ENCODE measurements around the gene TRAF3IP1. TPM values are rescaled to one million over a fixed set of nuclear protein-coding genes. Genes with fewer than 3 reads are reported as not detected.
A peak's percentile ranks its signal among the peaks of the same experiment; 100 is the strongest.

The TRAF3IP1 gene
- polyA plus RNA-seq, 3 donors, result 22.7 to 24.6 (median 22.8) TPM

DNA sequence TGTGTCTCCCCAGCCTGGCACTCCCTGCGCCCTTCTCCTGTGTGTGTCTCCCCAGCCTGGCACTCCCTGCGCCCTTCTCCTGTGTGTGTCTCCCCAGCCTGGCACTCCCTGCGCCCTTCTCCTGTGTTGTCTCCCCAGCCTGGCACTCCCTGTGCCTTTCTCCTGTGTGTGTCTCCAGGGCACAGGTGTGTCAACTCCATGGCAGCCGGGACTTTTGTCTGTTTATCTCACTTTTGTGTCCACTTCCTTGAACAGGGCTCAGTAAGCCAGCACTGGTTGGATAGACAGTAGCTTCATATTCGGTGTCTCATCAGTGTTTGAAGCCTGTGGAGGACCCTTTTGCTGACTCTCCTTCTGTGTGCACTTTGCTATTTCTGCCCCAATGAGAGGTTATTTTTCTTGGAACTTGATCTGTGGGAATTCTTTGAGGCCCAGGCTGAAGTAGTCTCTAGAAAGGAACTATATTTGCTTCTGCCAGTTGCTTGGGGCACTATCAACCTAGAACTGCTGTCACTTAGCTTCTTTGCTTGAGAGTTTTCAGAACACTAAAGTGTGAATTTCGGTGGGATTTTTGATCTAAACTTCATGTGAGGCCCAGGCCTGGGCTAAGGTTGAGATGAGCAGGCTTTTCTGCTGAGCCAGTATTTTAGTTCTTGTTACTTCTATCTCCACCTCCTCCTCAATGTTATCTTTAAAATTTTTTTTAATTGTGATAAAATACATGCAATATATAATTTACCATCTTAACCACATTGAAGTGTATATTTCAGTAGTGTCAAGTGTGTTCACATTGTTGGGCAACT is 98.1 kb downstream of the TRAF3IP1 start:
- DNase-seq (ENCODE audit: extremely low read depth in 1 of 11, low read depth in 9 of 11, low spot score in 4 of 11), result peak in 3 of 11 donors; percentile 32 to 61 (median 51)

DNA sequence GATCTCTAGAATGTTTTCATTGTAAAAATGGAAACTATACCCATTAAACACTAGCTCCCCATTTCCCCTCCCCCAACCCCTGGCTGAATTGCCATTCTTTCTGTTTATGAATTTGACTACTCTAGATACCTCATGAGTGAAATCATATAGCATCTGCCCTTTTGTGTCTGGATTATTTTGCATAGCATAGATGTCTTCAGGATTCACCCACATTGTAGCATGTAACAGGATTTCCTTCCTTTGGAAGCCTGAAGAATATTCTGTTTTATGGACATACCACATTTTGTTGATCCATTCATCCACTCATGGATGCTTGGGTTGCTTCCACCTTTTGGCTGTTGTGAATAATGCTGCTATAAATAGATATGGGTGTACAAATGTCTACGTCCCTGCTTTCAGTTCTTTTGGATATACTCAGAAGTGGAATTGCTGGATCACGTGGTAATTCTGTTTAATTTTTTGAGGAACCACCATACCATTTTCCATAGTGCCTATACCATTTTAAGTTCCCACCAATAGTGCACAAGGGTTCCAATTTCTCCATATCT is 98.8 kb downstream of the TRAF3IP1 start:
- no peak for DNase-seq (ENCODE audit: extremely low read depth in 1 of 11, low read depth in 9 of 11, low spot score in 4 of 11)

DNA sequence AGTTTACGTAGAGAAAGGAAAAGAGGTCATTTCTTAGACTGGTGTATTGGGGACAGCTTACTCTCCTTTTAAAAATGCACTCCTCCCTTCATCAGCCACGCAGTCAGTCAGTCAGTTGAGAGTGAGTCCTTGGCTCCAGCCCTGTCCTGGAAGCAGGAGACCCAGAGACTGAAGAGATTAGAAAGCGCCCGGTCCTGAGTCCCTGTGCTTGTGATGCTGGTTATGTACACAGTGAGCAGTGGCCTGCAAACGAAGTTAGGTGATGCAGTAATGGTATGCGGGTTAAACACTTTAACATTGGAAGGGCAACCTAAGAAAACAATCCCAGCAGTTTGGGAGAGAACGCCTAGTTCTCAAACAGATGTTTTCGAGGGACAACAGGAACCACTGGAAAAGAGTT is 100.1 kb downstream of the TRAF3IP1 start:
- DNase-seq (ENCODE audit: extremely low read depth in 1 of 11, low read depth in 9 of 11, low spot score in 4 of 11), result no peak

DNA sequence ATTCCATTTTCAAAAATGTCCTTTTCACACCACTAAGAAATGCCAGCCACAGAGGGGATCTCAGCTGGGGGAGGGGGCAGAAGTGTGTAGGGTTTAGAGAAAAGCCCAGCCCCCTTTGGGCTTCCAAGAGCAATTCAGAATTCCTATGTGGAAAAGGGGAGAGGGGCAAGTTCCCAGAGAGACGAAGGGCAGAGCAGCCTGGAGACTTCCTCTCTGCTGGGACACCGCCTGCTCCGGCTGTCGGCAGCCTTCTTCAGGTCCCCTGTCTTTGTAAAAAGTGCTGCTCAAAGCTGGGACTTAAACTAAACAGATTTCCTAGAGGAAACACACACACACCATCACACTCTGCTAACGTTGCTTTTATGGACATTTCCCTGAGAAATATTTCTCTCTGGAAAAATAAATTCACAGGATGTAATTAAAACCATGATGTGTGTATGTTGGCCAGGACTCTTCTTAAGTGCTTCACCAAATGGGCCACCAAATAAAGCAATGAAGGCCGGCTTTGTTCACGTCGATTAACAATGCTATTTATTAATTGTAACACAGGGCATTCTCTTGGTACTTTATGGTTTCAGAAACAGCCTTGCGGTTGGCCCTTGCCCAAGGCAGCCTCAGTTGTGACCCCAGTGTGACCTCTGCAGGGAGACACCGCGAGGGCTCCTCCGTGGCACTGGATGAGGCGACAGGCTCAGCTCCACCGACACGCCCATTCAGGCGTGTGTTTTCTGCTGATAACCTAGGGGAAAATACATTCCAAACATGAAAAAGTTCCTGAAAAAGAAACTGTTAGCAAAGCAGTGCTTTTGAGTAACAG is 100.8 kb downstream of the TRAF3IP1 start:
- DNase-seq (ENCODE audit: extremely low read depth in 1 of 11, low read depth in 9 of 11, low spot score in 4 of 11), result no peak

DNA sequence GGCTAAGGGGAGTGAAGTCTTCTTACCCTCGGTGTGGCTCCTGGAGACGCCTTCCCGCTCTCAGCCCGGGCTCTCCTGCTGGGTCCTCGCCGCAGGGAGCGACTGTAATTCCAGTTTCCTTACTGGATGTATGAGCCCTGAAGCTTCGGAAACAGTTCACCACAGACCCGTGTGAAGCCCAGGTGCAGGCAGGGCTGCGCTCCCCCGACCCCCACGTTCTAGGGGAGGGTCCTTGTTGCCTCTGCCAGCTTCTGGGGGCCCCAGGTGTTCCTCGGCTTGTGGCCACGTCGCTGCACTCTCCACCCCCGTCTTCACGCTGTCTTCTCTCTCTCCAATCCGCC is 101.3 kb downstream of the TRAF3IP1 start:
- no peak for DNase-seq (ENCODE audit: extremely low read depth in 1 of 11, low read depth in 9 of 11, low spot score in 4 of 11)

DNA sequence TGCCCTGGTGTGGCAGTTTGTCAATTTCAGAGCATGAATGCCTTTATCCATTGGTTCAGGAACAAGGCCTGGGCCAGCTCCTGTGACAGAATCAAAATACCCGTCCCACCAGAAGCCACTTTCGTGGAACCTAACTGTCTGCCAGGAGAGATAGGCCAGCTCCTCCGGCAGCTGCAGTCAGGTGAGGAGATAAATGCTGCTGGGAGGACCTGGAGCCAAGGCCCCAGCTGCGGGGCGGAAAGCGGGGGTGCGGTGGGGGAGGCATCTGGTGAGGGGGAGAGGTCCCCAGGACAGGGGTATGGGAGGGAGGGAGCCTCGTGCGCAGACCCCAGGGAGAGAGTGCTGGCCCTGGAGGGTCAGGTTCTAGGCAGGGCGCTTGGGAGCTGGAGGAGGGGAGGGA is 102.0 kb downstream of the TRAF3IP1 start:
- DNase-seq (ENCODE audit: extremely low read depth in 1 of 11, low read depth in 9 of 11, low spot score in 4 of 11), result no peak

DNA sequence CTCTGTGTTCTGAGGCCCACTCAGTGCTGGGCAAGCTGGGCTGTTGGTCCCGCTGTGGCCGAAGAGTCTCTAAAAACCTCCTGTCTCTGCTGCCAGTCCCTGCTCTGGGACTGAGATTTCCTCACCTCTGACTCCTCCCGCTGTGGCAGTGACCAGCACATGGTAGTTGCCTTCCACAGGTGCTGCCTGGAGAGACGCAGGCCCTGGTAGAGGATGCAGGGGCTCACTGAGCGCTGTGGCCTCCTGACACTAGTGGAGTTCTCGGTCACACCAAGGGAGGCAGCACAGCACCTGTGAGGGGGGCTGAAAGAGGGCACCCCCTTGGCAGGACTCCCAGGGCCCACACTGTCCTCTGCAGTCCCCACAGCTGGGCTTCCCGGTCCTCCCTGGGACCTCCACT is 102.6 kb downstream of the TRAF3IP1 start:
- no peak for DNase-seq (ENCODE audit: extremely low read depth in 1 of 11, low read depth in 9 of 11, low spot score in 4 of 11)

DNA sequence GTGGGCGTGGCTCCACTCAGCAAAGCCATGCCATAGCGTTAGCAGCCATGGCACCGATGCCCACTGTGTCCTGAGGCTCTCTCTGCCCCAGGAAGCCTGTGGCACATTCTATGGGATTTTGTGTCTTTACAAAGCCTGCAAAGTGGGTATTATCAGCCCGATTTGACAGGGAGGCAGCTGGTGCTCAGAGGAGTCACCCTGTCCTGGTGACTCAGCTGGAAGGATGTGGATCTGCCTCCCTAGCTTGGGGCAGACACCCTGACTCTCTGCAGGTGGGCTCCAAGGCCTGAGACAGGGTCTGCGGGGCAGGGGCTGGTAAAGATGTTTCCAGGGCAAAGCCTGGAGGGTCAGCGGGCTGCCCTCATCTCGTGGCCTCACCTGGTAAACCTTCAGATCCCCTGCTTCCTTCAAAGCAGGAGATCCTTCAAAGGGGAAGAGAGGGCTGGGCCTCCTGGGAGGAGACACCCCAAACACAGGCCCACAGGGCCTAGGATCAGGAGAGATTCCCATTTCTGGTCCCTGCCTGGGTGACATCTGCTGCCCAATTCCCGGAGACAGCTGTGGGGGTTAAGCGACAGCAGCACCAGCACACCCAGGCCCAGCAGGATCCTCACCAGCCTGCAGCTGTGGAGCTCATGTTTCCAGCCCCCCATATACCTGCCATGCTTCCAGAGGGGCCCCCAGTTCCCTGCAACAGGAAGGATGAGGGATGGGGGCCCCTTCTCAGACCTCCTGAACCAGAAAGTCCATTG is 103.4 kb downstream of the TRAF3IP1 start:
- DNase-seq (ENCODE audit: extremely low read depth in 1 of 11, low read depth in 9 of 11, low spot score in 4 of 11), result no peak

DNA sequence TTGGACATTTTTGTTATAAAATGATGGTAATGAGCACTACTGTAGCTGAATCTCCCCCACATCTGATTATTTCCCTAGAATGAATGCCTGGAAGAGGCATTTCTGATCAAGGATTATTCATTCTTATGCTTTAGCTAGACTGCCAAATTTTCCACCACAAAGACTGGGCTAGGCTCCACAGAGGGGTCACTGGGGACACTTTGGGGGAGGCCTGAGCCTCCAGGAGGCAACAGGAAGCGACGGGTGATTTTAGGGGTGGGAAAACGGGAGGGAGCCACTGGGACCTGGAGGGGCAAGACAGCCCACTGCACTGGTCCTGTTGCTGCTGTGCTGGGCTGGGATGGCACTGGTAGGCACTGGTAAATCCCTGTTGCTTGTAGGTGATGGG is 104.0 kb downstream of the TRAF3IP1 start:
- DNase-seq (ENCODE audit: extremely low read depth in 1 of 11, low read depth in 9 of 11, low spot score in 4 of 11), result no peak

DNA sequence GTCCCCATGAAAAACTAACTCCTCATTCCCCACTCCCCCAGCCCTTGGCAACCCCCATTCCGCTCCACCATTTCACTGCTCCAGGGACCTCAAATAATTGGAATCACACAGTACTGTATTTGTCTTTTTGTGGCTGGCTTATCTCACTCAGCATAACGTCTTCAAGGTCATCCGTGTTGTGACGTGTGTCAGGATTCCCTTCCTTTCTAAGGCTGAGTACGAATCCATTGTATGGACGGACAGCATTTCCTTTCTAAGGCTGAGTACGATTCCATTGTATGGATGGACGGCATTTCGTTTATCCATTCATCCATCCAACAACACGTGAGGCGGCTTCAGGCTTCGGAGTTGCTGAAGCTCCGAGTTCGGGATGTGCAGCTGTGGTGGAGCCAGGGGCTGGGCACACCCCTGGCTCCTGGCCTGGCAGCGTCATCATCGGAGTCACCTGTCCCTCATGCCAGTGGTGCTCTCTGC is 105.2 kb downstream of the TRAF3IP1 start:
- DNase-seq (ENCODE audit: extremely low read depth in 1 of 11, low read depth in 9 of 11, low spot score in 4 of 11), result no peak

DNA sequence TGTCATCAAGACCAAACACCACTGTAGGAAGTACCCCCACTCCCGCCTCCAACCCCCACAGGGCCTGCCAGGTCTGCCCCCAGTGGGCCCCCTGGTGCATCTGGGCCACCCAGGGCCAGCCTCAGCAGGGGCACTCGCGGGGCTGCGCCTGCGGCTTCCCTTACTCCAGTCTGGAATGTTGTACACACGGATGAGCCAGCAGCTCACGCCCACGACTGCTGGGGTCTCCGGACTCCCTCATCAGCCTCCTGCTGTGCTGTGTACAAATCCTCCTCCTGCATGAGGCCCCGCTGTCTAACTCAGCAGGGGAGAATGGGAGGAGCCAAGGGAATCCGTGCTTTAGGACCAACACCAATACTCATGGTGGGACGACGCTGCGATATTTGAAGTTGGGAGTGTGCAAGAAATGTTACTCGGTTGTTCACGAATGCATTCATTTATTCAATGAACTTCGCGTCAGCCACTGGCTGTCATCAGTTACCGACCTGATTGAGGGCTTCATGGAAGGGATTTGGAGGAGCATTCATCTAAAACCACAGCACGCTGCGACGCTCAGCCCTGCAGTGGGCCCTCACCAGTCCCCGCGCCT is 105.8 kb downstream of the TRAF3IP1 start:
- DNase-seq (ENCODE audit: extremely low read depth in 1 of 11, low read depth in 9 of 11, low spot score in 4 of 11), result peak in 2 of 11 donors; percentile 31 to 35

DNA sequence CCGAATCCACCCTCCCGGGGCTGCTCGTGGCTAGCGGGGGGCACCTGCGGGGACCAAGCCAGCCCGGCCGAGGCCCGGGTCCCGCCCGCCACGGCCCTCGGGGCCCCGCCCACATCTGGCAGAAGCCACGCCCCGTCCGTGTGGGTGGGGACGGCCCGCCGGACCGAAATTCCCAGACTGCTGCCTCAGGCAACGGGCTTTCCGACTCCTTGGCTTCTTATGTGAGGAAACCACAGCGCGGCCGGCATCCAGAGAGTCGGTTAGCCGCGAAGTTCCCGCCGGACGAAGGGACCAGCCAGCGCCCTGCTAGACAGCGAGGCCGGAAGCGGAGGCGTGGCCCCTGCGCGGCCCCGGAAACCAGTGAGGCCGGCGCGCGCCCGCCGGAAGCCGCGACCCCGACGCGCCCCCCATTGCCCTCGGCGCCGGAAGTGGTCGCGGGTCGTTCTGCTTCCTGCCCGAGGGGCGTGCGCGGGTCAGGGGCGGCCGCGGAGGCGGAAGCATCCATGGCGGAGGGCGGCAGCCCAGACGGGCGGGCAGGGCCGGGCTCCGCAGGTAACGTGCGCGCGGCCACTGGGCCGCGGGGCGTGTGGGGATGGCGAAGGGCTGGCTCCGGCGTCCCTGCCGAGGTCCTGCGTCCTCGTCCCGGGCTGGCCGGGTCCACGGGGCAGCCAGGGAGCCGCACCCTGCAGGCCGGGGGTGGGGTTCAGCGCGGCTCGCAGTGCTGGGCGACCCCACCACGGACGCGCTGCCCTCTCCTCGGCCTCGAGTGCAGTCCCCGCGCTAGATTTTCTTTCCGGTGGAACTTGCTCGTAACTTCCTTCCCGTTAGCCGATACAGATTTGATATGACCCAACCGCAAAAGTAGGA is 106.5 kb downstream of the TRAF3IP1 start, which contains the start of gene ASB1:
Gene ASB1, plus strand, starts transcription at position 360 of the 867 bp plus-strand sequence. Its CDS starts 144 bp downstream, at position 504.
- DNase-seq (ENCODE audit: extremely low read depth in 1 of 11, low read depth in 9 of 11, low spot score in 4 of 11), result peak in 9 of 11 donors; percentile 58 to 80 (median 73)

DNA sequence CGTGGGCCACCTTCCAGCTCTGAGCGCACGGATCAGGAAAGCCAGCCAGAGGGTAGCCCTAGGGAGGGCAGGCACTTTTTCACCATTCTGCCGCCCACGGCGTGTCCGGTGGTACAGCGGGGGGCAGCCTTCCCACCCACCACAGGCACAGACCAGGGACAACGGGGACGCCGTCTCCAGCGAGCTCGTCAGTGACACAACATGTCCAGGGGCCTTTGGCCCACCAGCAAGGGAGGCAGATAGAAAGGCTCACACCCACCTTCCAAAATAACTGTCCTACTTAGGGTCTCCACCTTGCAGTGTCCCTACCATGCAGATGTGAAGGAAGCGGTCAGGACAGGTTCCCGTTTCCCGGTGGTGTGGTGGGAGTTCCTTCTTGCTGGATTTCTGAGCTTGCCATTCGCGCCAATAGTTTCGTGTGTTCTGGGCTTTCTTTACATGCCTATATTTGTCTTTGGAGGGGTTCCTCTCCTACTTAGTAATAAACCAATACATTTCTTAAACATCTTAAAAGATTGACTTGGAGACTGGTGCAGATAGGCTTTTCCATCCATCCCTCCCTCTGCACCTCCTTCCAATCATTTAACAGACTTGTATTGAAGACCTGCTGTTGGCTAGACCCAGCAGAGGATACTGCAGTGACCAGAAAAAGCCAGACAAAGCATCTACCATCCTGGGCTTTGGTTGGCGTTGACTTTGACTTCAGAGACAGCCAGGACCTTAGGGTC is 107.3 kb downstream of the TRAF3IP1 start:
- no peak for DNase-seq (ENCODE audit: extremely low read depth in 1 of 11, low read depth in 9 of 11, low spot score in 4 of 11)

DNA sequence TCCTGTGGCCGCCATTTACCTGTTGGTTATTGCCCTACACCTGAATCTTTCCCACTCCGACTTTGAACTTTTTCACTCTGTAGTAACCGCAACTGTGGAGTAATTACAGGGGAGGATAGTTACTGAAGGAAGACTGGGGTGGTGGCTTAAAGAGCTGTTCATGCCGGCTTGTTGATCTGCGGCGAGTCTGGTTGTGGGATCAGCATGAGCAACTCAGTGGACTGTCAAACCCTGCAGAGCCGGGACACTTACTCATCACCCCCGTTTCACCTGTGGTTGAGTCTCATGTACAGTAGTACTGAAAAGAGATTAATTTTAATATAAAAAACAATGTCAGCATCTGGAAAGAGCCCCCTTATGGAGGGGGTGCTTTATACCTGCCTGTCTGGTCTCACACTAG is 108.5 kb downstream of the TRAF3IP1 start:
- no peak for DNase-seq (ENCODE audit: extremely low read depth in 1 of 11, low read depth in 9 of 11, low spot score in 4 of 11)

DNA sequence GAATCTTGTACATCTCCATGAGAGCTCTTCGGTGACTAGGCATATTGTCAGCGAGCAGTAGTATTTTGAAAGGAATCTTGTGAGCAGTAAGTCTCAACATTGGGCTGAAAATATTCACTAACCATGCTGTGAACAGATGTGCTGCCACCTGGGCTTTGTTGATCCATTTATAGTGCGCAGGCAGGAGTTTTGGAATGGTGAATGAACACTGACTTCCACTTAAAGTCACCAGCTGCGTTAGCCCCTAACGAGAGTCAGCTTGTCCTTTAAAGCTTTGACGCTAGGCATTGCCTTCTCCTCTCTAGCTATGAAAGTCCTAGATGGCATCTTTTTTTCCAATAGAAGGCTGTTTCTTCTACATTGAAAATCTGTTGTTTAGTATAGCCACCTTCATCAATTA is 110.5 kb downstream of the TRAF3IP1 start:
- no peak for DNase-seq (ENCODE audit: extremely low read depth in 1 of 11, low read depth in 9 of 11, low spot score in 4 of 11)

DNA sequence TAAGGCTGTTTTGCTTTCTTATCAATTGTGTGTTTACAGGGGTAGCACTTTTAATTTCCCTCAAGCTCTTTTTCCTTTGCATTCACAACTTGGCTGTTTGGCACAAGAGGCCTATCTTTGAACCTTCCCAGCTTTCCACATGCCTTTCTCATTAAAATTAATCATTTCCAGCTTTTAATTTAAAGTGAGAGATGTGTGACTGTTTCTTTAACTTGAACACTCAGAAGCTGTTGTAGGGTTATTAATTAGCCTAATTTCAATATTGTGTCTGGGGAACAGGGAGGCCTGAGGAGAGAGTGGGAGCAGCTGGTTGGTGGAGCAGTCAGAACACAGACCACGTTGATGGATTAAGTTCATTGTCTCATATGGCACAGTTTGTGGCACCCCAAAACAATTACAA is 111.1 kb downstream of the TRAF3IP1 start:
- no peak for DNase-seq (ENCODE audit: extremely low read depth in 1 of 11, low read depth in 9 of 11, low spot score in 4 of 11)

DNA sequence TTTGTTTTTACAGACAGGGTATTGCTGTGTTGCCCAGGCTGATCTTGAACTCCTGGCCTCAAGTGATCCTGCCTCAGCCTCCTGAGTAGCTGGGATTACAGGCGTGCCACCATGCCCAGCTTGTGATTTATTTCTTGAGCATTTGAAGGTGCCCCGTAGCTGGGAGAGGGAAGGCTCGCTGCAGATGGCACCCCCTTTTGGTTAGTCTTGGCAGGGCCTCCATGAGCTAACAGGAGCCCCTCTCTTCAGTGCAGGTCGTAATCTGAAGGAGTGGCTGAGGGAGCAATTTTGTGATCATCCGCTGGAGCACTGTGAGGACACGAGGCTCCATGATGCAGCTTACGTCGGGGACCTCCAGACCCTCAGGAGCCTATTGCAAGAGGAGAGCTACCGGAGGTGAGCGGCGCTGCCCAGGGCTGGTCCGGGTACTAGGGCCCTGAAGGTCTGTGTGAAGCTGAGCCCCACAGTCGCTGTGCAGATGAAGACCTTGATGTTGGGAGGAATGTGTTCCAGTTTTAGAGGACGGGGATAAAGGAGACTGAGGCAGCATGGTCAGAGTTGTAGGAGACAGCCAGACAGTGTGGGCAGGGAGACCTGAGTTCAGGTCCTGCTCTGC is 113.1 kb downstream of the TRAF3IP1 start:
- DNase-seq (ENCODE audit: extremely low read depth in 1 of 11, low read depth in 9 of 11, low spot score in 4 of 11), result no peak

All from renal cortex interstitium (tissue), 11 donors.